C4-2B (cell line): Measurements from ENCODE around the gene RASA3.
"Not testable (repeated sequence)": the region's sequence is repeated elsewhere in the genome, so short reads cannot be mapped to it uniquely, and the experiment has no call there.

Experiments used
- H3K27ac ChIP-seq: fragments of 450-650 bp; 2 replicates; pipeline ENCODE4 v1.5.1; 2017
- ZFX ChIP-seq: fragments of 450-650 bp; IDR thresholded peaks from 2 replicates; pipeline ENCODE4 v1.6.1; 2017
- TF ChIP-seq, protein P1 (sequence below): fragments of 450-650 bp; conservative IDR thresholded peaks from 2 replicates; pipeline ENCODE4 v1.5.1; 2017; ENCODE audit warnings: mild to moderate bottlenecking

RASA3 gene

DNA sequence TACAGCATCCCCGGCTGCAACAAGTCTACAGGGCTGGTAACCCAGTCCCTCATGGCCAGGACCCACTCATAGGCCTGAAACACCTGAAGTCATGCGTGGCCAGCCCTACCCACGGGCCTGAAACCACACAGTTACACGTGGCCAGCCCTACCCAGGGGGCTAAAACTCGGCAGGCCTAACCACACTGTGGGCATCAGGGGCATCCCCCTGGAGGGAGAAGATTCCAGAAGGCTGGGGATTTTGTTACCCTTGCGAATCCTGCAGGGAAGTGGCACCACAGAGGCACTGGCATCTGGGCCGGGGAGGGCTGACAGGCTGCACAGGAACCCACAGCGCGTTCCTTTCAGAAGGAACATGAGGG lies 110.1 kb downstream of the RASA3 start:
- no peak overlapping the region for H3K27ac ChIP-seq

DNA sequence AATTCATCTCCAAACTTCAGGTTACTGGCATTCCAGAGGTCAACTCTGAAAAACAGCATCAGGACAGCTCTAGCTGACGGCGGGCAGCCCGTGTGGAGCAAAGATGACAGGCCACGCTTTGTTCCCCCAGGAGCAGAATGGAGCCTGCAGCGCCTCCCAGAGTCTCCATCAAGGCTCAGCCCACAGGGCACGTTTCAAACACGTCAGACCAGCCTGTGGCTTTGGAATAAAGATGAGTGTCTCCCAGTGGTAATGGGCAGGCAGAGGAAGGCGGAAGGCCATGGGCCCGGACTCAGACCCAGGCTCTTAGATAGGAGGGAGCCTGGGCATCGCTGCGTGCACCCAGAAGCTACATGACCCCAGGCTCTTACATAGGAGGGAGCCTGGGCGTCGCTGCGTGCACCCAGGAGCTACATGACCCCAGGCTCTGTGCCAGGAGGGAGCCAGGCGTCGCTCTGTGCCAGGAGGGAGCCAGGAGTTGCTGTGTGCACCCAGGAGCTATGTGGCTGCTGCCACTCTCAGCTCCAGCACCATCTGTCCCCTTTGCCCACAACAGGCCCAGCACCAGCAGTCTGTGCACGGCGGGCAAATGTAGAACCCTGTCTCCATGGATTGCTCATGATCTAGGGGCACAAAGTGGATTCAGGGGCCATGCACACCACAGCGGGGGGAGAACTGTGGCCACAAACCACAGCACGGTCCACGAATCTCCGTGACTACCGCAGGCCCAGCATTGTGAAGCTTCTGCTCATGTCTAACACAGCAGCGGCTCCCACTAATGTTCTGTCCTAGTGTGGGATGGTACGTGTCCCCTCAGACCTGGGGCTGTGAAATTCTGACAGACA lies 110.7 kb downstream of the RASA3 start:
- H3K27ac ChIP-seq = no peak overlapping the region
- no peak for TF ChIP-seq ZFX
- TF ChIP-seq, protein P1, sequence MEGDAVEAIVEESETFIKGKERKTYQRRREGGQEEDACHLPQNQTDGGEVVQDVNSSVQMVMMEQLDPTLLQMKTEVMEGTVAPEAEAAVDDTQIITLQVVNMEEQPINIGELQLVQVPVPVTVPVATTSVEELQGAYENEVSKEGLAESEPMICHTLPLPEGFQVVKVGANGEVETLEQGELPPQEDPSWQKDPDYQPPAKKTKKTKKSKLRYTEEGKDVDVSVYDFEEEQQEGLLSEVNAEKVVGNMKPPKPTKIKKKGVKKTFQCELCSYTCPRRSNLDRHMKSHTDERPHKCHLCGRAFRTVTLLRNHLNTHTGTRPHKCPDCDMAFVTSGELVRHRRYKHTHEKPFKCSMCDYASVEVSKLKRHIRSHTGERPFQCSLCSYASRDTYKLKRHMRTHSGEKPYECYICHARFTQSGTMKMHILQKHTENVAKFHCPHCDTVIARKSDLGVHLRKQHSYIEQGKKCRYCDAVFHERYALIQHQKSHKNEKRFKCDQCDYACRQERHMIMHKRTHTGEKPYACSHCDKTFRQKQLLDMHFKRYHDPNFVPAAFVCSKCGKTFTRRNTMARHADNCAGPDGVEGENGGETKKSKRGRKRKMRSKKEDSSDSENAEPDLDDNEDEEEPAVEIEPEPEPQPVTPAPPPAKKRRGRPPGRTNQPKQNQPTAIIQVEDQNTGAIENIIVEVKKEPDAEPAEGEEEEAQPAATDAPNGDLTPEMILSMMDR = no peak

More for the DNA sequence above, 110.1 kb downstream of the RASA3 start:
- no peak for TF ChIP-seq ZFX
- TF ChIP-seq, protein P1 = no peak

DNA sequence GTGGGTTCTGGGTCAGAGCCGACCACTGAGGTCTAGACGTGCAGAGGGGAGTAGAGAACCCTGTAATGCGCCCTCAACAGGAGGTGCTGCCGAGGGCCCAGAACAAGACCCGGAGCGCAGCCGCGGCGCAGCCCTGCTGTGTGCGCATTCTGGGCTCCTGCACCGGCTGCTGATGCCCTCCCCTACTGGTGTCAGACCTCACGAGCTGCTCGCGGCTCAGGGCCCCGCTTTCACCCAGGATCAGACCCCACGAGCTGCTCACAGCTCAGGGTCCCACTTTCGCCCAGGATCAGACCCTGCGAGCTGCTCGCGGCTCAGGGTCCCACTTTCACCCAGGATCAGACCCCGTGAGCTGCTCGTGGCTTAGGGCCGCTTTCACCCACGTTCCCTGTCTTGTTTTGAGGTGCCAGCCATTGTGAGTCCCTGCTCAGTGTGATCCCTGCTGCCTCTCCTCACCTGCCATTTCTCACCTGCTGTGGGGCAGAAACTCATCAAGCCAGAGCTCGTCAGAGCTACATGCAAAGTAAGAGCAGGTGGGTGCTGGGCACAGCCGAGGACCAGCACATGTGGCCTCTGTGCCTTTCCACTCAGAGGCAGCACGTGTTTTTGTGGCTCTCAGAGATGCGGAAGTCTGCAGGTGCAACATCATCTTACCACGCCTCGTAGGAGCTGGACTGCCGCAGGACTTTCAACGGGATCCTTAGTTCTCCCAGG lies 111.5 kb downstream of the RASA3 start:
- no peak for TF ChIP-seq ZFX
- TF ChIP-seq, protein P1 = no peak
- no peak overlapping the region for H3K27ac ChIP-seq

DNA sequence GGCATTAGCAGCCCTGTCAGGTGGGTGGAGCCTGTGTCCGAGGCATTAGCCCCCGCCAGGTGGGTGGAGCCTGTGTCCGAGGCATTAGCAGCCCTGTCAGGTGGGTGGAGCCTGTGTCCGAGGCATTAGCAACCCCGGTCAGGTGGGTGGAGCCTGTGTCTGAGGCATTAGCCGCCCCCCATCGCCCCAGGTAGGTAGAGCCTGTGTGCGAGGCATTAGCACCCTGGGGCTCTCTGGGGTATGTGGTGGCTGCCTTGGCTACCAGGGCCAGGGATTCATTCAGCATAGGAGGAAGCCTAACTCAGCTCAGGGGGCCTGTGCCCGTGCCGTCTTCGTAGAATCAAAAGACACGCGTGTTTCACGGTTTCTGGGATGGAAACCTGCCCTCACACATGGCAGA lies 112.3 kb downstream of the RASA3 start:
- H3K27ac ChIP-seq = not testable (repeated sequence)

DNA sequence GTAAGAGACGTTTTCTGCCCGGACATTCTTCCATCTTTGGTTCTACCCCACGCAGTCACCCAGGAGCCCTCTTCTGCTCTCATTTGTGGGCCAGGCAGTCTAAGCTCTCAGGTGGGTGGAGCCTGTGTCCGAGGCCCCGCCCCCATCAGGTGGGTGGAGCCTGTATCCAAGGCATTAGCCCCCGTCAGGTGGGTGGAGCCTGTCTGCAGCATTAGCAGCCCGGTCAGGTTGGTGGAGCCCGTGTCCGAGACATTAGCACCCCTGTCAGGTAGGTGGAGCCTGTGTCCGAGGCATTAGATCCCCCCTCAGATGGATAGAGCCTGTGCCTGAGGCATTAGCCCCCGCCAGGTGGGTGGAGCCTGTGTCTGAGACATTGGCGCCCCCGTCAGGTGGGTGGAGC lies 113.1 kb downstream of the RASA3 start:
- no peak overlapping the region for H3K27ac ChIP-seq
- TF ChIP-seq, protein P1 = no peak
- TF ChIP-seq ZFX = no peak

DNA sequence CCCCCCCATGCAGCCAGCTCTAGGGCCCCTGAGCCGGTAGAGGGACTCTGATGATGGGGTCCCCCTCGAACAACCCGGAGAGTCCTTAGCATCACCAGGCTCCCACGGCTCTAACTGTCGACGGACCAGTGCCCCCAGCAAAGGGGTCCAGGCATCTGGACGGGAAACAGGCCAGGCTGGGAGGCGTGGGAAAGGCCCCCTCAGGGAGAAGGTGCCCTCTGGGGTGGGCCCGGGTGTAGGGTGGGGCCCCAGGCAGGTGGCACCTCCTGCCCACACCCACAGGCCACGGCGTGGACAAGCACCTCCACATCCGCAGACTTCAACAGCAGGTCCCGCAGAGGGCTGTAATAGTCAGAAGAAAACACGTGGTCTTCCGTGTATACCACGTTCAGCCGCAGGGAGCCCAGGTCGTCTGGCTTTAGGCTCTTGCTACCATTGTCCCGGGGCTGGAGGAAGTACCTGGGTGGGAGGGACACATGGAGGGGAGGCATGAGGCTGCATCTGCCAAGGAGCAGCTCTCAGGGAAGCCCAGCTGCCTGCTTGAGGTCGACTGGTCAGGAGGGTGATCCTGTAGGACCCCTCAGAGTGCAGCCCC lies 113.9 kb downstream of the RASA3 start:
- no peak for TF ChIP-seq ZFX
- TF ChIP-seq, protein P1 = no peak
- no peak overlapping the region for H3K27ac ChIP-seq

DNA sequence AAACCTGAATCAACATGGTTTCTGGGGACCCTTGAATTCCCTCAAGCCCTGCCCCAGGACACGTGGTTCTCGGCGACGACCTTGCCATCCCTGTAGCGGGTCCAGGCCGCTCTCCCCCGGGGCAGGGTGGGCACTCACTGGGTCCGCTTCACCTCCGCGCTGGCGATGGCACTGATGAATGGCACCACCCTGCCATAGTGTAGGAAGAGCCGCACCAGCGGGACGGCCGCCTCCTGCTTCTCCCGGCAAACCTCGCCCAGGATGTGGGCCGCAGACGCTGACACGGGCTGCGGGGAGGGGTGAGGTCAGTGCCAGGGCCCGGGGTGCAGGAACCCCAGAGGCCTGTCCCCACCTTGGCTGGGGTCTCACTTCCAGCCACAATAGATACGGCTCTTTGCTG lies 114.5 kb downstream of the RASA3 start:
- no peak overlapping the region for H3K27ac ChIP-seq
- TF ChIP-seq, protein P1 = no peak
- no peak for TF ChIP-seq ZFX
